Fibroblast of lung (primary cell): ENCODE results near the gene SLC35F4.

Experiments used
- EZH2 ChIP-seq: IDR thresholded peaks from 2 replicates; pipeline ENCODE4 v1.5.1; 2012; ENCODE audit warnings: low read length, control low read depth, mild to moderate bottlenecking; ENCODE audit errors: missing control alignments
- TF ChIP-seq, protein P1 (sequence below), 2 donors: IDR thresholded peaks in 1 of 2; conservative IDR thresholded peaks in 1 of 2; 1 replicate in 1 of 2; 2 replicates in 1 of 2; pipeline ENCODE4 v1.5.1; 2011 to 2012; ENCODE audit warnings: low read length in 2 of 2, control low read depth in 1 of 2, inconsistent platforms in 1 of 2, low read depth in 1 of 2, mild to moderate bottlenecking in 1 of 2

DNA sequence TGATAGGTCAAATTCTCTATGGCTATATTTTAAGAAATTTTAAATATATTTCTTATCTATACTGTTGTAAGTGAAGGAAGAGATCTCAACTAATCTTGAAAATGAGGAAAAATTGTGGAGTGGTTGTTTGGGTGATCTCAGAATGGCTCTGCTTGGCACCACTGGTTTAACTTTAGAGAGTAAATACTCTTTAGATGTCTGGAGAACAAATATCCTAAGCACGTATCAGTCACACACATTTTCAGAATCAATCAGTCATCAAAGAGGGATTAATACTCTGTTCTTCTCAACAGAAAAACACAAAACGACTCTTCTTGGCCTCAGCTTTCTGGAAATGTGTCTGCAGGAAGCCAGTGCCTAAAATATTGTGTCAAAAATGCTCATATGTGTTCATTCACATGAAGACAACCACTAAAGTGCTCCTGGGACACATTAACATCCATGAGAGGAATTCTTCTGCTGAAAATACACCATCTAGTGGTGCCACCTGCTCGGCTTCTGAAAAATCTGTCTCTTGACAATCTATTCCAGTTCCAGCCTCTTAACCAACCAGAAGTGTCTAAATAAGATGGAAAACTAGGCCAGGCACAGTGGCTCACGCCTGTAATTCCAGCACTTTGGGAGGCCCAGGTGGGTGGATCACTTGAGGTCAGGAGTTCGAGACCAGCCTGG is 291.1 kb downstream of the SLC35F4 start:
- TF ChIP-seq, protein P1, sequence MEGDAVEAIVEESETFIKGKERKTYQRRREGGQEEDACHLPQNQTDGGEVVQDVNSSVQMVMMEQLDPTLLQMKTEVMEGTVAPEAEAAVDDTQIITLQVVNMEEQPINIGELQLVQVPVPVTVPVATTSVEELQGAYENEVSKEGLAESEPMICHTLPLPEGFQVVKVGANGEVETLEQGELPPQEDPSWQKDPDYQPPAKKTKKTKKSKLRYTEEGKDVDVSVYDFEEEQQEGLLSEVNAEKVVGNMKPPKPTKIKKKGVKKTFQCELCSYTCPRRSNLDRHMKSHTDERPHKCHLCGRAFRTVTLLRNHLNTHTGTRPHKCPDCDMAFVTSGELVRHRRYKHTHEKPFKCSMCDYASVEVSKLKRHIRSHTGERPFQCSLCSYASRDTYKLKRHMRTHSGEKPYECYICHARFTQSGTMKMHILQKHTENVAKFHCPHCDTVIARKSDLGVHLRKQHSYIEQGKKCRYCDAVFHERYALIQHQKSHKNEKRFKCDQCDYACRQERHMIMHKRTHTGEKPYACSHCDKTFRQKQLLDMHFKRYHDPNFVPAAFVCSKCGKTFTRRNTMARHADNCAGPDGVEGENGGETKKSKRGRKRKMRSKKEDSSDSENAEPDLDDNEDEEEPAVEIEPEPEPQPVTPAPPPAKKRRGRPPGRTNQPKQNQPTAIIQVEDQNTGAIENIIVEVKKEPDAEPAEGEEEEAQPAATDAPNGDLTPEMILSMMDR (conservative IDR thresholded peaks at IDR 0.05 in 1 of 2, IDR thresholded peaks at IDR 0.05 in 1 of 2; ENCODE audit: low read depth in 1 of 2, low read length in 2 of 2): no peak
- no peak for TF ChIP-seq EZH2
